Stomach smooth muscle (tissue), 2 donors: Measurements from ENCODE around the gene ECM1.

Experiments
- H3K27ac ChIP-seq: one replicate; pipeline ENCODE4 v1.7.0; 2013; ENCODE audit warnings: mild to moderate bottlenecking, low read length, inconsistent platforms
- H3K27me3 ChIP-seq, 2 donors: one replicate each; pipeline ENCODE4 v1.7.0; 2013; ENCODE audit warnings: low read length in 2 of 2; ENCODE audit not compliant: insufficient read depth in 2 of 2, control insufficient read depth in 1 of 2
- H3K36me3 ChIP-seq, 2 donors: one replicate each; pipeline ENCODE4 v1.7.0; 2013; ENCODE audit warnings: low read length in 2 of 2; ENCODE audit not compliant: control insufficient read depth in 2 of 2, insufficient read depth in 2 of 2
- H3K4me1 ChIP-seq: one replicate; pipeline ENCODE4 v1.7.0; 2013; ENCODE audit warnings: low read length; ENCODE audit not compliant: control insufficient read depth, insufficient read depth
- H3K4me3 ChIP-seq, 2 donors: one replicate each; pipeline ENCODE4 v1.7.0; 2013; ENCODE audit warnings: low read length in 2 of 2
- H3K9ac ChIP-seq, 2 donors: one replicate each; pipeline ENCODE4 v1.7.0; 2013; ENCODE audit warnings: low read length in 2 of 2, mild to moderate bottlenecking in 1 of 2
- H3K9me3 ChIP-seq, 2 donors: one replicate each; pipeline ENCODE4 v1.7.0; 2013; ENCODE audit warnings: low read length in 2 of 2; ENCODE audit not compliant: control insufficient read depth in 2 of 2
- donor health status: healthy.
- donor health status: Pancreatic carcinoma.

ECM1 gene

DNA sequence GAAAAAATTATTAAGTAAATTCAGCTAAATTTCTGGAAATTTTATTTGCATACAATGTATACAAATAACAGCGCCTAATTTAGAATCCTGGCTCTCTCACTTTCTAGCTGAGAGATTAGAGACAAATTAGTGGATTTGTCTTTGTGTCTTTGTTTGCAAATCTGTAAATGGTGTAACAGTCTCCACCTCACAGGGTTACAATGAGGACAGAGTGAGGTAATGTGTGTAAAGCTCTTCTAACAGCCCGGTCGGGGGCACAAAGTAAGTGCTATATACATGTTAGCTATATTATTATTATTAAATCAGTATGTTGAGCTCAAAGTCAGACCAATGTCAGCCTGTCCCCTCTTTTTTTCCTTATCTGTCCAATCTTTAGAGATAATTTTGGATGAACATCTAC lies 36.3 kb downstream of the ECM1 start:
- H3K9me3 ChIP-seq: no peaks in the 10 kb centered on the region
- H3K27me3 ChIP-seq: no peaks in the 10 kb centered on the region
- H3K4me3 ChIP-seq: no peak overlapping the region
- no peak overlapping the region for H3K9ac ChIP-seq
- peaks cover 5% of the 10 kb centered on the region for H3K4me1 ChIP-seq
- H3K36me3 ChIP-seq: no peaks in the 10 kb centered on the region
- no peak overlapping the region for H3K27ac ChIP-seq

DNA sequence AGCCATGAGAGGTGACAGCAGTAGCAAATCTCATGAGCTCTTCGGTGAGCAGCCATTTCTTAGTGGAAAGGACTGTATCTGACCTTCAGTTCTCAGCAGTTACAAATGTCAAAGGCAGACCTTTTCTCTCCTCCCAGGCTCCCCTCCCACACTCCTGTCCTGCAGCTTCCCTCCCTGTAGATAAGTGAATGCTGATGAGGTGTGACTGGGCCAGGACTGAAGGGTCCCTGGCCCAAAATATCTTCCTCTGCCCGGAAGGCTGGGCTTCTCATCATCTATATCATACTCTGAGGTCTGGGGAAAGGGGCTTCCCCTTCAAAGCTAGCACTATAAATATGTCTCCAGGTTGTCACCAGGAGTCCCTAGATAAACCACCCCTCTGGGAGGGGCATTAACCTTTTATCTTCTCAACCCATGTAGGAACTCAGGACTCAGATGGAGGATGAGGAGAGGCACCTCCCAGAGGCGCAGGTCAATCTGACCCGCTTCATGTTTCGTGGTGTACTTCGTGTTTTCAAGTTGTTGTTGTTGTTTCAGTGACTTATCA lies 37.6 kb downstream of the ECM1 start:
- H3K36me3 ChIP-seq: no peaks in the 10 kb centered on the region
- H3K27me3 ChIP-seq: no peaks in the 10 kb centered on the region
- no peak overlapping the region for H3K4me3 ChIP-seq
- no peak overlapping the region for H3K9ac ChIP-seq
- no peaks in the 10 kb centered on the region for H3K9me3 ChIP-seq
- peaks cover 16% of the 10 kb centered on the region for H3K4me1 ChIP-seq
- no peak overlapping the region for H3K27ac ChIP-seq

DNA sequence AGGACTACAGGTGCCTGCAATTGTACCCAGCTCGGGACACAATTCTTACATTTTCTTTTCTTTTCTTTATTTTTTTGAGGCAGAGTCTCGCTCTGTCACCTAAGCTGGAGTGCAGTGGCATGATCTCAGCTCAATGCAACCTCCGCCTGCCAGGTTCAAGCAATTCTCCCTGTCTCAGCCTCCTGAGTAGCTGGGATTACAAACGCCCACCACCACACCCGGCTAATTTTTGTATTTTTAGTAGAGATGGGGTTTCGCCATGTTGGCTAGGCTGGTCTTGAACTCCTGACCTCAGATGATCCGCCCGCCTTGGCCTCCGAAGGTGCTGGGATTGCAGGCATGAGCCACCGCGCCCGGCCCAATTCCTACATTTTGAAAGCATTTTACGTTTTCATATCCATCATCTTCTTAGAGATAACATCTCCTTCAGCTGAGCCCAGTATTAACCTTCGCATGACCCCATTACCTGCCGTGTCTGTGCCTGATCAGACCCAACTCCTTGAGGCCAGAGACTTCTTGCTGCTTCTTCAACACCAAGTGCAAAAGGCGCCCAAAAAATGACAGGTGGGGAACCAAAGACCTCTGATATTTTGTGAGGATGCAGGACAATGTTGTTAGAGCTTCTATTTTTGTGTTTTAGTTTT lies 38.5 kb downstream of the ECM1 start:
- H3K4me1 ChIP-seq: peaks cover 21% of the 10 kb centered on the region
- H3K4me3 ChIP-seq: no peak overlapping the region
- H3K27me3 ChIP-seq: no peaks in the 10 kb centered on the region
- H3K9ac ChIP-seq: no peak overlapping the region
- H3K27ac ChIP-seq: peak overlapping the region; percentile 6
- no peaks in the 10 kb centered on the region for H3K9me3 ChIP-seq
- H3K36me3 ChIP-seq: no peaks in the 10 kb centered on the region

DNA sequence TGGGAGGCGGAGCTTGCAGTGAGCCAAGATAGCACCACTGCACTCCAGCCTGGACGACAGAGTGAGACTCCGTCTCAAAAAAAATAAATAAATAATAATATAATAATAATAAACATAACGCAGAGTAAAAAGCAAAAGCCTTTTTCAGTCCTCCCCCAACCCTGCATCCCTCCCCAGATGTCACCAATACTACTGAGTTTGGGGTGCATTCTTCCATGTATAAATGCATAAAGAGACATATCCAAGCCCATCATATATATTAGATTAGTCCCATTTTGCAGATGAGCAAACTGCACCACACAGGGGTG lies 40.4 kb downstream of the ECM1 start:
- Histone ChIP-seq H3K4me1 (peaks cover 37% of the 10 kb centered on the region), H3K4me3 (peak overlapping the region; percentile 50 to 77), H3K27ac (peak overlapping the region; percentile 64), H3K27me3 (no peaks in the 10 kb centered on the region), H3K36me3 (no peaks in the 10 kb centered on the region), H3K9ac (peak overlapping the region; percentile 55 to 71), H3K9me3 (no peaks in the 10 kb centered on the region)

DNA sequence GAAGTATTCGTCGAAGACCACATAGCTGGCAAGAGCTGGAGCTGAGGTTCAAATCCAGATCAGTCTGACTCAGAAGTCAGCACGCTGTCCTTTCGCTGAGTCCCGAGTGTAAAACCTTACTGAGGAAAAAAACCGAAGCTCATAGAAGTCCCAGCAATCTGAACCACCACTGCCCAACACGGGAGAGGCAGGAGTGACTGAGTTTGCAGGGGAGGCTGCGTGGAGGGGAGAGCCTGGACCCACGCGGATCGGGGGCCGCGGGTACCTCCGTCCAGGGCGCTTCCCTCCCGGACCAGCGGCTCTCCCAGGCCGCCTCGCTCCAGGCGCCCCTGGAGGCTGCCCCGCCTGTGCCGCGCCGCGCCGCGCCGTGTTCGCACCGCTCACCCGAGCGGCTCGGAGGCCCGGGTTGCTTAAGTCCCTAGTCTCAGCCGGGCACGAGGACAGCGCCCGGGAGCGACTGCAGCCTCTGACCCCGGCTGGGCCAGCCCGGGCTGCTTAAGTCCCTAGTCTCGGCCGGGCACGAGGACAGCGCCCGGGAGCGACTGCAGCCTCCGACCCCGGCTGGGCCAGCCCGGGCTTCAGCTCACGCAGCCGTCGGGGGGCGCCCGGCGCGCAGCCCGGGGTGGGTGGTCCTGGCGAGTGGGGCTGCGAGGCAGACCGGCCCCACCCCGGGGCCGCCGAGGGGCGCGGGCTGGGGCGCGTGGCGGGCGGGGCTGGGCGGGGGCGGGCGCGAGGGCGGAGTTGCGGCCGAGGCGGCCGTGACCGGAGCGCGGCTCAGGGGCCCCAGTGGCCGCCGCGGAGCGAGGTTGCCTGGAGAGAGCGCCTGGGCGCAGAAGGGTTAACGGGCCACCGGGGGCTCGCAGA lies 41.0 kb downstream of the ECM1 start, which contains the start of gene ADAMTSL4:
Gene ADAMTSL4, plus strand, starts transcription at position 777 of the 864 bp plus-strand sequence. CDS start 2,881 bp downstream, outside the sequence.
- Histone ChIP-seq H3K9ac (peak within 1 kb of the TSS; percentile 73 to 76), H3K36me3 (no peaks in the 10 kb centered on the region), H3K4me1 (peaks cover 42% of the 10 kb centered on the region), H3K9me3 (no peaks in the 10 kb centered on the region), H3K4me3 (peak within 1 kb of the TSS; percentile 58 to 77), H3K27ac (peak within 1 kb of the TSS; percentile 84), H3K27me3 (no peaks in the 10 kb centered on the region)

DNA sequence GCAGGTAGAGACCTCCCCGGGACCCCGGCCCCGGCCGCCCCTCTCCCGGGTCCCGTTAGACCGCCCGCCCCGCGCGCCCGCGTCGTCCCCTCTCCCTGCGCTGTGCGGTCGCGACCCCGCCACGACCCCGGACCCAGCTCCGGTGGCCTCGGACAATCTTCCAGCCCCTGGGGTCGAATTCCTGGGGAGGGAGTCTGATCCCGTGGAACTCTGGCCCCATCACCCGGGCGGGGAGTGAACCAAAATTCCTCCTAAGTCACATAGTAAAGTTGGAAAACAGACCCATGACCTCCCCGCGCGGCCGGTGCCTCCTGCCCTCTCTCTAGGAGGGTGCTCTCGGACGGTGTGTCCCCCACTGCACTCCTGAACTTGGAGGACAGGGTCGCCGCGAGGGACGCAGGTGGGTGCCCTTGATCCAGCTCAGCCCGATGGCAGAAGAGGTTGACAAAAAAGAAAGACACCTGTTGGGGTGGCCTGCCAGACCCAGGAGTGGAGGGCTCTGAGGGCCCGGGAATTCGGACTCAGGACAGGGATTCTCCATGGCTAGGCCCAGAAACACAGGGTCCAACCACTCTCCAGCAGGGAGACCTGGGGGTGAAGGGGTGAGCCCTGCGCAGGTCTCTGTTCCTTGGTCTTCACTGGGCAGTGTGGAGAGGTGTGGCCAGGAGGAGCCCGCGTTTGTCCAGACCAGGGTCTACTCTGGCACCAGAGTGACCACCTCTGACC lies 41.8 kb downstream of the ECM1 start:
- H3K9ac ChIP-seq: peak overlapping the region; percentile 73 to 76
- peaks cover 0 to 4% of the 10 kb centered on the region in 2 donors for H3K36me3 ChIP-seq
- peak overlapping the region; percentile 84 for H3K27ac ChIP-seq
- H3K9me3 ChIP-seq: no peaks in the 10 kb centered on the region
- peak overlapping the region; percentile 58 to 75 for H3K4me3 ChIP-seq
- H3K4me1 ChIP-seq: peaks cover 42% of the 10 kb centered on the region
- no peaks in the 10 kb centered on the region for H3K27me3 ChIP-seq

DNA sequence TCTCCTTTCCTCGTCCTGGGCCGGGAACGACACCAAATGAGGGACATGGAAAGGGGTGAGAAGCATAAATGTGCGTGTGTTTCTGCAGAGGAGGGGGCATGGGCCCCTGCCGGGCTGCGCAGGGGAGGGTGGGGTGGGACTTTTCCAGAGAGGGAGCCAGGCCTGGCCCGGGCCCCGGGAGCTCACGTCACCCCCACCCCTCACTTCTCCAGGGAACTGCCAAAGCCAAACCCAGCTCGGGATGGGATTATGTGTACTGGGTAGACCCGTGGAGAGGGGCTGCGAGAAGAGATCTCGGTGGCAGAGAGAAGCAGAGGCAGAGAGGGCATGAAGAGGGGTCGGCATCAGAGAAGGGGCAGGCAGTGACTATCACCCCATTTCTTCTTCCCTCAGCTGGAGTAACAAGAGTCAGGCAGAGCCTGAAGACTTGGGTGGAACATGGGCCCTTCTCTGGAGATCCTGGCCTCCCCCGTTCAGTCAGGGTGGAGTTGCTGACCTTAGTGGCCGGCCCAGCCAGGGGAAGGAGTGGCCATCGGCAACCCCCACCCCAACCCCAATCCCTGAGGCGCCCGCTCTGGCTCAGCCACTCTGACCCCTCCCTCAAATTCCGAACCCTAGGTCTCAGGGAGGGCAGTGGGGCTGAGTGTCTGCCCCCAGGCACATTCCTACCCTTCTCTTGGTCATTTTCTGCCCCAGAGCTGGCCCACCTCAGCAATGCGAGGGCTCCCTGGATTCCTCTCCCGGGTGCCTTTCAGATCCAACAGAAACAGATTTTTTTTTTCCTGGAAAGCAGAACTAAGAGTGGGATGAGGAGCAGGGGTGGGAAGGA lies 42.5 kb downstream of the ECM1 start:
- Histone ChIP-seq H3K27me3 (no peaks in the 10 kb centered on the region), H3K4me1 (peaks cover 42% of the 10 kb centered on the region), H3K9ac (peak overlapping the region; percentile 50 to 73), H3K27ac (peak overlapping the region; percentile 84), H3K4me3 (peak overlapping the region; percentile 58 to 75), H3K36me3 (peaks cover 4 to 7% of the 10 kb centered on the region in 2 donors), H3K9me3 (no peaks in the 10 kb centered on the region)

DNA sequence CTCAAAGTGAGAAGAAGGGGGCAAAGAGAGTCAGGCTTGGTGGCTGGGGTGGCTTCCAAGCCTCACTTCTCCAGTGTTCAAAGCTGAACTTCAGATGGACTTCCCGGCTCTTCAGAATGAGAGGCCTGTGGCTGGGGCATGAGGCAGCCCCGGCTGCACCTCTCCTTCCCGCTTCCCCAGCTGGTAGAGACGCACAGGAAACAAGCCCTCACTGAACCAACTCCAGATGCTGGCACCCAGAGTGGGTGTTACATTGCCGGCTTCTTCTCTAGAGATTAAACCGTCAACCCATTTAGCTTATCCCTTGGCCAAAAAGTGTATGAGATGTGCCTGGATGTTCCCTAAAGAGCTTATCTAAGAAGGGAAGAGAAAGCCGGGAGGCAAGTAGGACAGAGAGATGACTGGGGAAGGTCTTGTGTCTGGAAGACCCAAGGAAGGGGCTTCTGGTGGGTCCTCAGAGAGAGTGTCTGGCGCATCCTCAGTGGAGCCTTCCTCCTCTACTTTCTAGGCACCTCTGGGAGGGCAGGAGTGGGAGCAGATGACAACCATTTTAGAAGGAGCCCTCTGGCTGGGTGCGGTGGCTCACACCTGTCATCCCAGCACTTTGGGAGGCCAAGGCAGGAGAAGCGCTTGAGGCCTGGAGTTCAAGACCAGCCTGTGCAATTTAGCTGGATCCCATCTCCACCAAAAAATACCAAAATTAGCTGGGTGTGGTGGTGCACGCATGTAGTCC lies 43.3 kb downstream of the ECM1 start:
- peak overlapping the region in 1 of 2 donors; percentile 75 for H3K4me3 ChIP-seq
- peak overlapping the region; percentile 84 for H3K27ac ChIP-seq
- H3K36me3 ChIP-seq: peaks cover 11 to 13% of the 10 kb centered on the region in 2 donors
- H3K9ac ChIP-seq: peak overlapping the region in 1 of 2 donors; percentile 50
- no peaks in the 10 kb centered on the region for H3K27me3 ChIP-seq
- H3K4me1 ChIP-seq: peaks cover 42% of the 10 kb centered on the region
- H3K9me3 ChIP-seq: no peaks in the 10 kb centered on the region

DNA sequence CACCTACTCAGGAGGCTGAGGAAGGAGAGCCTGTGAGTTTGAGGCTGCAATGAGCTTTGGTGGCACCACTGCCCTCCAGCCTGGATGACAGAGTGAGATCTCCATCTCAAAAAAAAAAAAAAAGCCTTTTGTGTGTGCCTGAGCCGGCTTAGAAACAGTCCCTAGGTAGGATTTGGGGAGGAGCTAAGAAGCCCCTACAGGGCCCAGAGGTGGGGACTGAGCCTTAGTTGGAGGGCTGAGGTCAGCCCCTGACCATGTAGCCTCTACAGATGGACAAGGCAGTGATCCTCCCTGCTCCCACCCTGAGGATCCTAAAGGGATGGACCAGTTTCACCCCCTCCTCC lies 43.8 kb downstream of the ECM1 start:
- H3K4me3 ChIP-seq: no peak overlapping the region
- H3K36me3 ChIP-seq: peaks cover 12 to 13% of the 10 kb centered on the region in 2 donors
- H3K9ac ChIP-seq: peak overlapping the region in 1 of 2 donors; percentile 55
- H3K9me3 ChIP-seq: no peaks in the 10 kb centered on the region
- H3K27me3 ChIP-seq: no peaks in the 10 kb centered on the region
- peak overlapping the region; percentile 84 for H3K27ac ChIP-seq
- peaks cover 42% of the 10 kb centered on the region for H3K4me1 ChIP-seq
